HG03159 (cell line): ENCODE data around the gene ENC1.
A peak's percentile ranks its signal among the peaks of the same experiment; 100 is the strongest.

Experiments
- ATAC-seq: cut with Tn5 transposase; IDR thresholded peaks from one replicate; pipeline ENCODE4 v1.9.1; 2021; ENCODE audit warnings: mild to moderate bottlenecking, moderate library complexity; ENCODE audit not compliant: unreplicated experiment

Gene ENC1

DNA sequence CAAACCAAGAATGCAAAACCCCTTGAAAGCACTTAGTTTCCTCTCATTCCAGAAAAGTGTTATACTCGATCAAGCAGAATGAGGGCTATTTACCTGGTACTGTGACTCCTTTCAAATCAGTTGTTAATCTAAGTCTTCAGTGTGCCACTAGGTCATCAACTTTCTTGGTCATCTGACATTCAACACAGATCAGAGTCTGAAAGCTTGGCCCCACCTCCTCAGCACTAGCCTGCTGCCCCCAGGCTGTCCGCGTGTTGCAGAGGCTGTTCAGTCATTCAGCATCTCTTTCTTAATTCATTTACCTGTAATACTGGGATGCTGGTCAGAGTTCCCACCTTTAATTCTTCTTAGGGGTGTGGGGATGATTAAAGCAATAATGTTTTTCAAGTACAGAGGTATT lies 28.5 kb downstream of the ENC1 start:
- ATAC-seq = no peak

GRCh38 chr5:74608736-74609601 lies 31.6 kb downstream of the ENC1 start:
- ATAC-seq = no peak

DNA sequence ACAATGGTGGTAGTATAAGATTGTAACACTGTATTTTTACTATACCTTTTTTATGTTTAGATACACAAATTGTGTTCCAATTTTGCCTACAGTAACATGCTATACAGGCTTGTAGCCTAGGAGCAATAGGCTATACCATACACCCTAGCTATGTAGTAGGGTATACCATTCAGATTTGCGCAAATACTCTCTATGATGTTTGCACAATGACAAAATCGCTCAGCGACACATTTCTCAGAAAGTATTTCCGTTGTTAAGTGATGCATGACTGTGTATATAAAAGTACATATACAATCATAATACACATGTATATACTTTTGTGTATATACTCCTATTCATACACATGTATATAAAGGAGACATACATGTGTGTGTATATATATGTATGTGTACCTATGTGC lies 34.8 kb downstream of the ENC1 start:
- no peak for ATAC-seq

DNA sequence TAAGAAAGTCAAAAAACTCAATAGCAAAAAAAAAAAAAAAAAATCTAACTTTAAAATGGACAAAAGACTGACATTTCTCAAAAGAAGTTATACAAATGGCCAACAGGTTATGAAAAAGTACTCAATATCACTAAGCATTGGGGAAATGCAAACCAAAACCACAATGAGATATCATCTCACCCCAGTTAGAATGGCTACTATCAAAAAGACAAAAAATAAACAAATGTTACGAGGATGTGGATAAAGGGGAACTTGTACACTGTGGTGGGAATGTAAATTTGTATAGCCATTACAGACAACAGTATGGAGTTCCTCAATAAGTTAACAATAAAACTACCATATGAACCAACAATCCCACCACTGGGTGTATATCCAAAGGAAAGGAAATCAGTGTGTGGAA lies 37.2 kb downstream of the ENC1 start:
- no peak for ATAC-seq

DNA sequence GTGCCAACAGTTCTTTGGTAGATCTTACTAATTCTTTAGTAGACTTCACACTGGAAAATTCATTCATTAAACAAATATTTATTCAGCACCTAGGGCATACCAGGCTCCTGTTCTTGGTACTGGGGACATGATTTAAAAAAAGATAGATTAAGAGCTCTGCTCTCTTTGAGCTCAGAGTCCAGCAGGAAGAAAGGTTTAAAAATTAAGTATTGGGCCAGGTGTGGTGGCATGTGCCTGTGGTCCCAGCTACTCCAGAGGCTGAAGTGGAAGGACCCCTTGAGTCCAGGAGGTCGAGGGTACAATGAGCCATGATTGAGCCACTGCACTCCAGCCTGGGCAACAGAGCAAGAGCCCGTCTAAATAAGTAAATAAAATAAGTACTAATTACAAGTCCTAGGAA lies 41.4 kb downstream of the ENC1 start:
- ATAC-seq = no peak

- ATAC-seq = no peak
Measured at GRCh38 chr5:74598731-74599130, 41.8 kb downstream of the ENC1 start.

DNA sequence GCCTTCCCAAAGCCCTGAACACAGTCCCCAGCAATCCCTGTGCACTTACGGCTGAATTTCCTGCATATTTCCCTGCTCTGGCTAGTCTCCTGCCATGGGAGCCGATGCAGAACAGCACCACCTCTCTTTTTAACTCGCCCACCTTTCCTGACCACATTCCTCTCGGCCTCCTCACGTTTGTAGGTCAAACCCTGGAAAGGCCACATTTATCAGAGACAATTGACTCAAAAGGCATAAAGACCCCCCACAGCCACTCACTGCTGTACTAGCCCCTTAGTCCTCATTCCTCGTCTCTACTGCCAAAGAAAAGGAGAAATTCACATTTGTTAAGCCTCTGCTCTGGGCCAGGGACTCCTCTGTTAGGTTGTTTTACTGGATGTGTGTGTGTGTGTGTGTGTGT lies 43.6 kb downstream of the ENC1 start:
- no peak for ATAC-seq

DNA sequence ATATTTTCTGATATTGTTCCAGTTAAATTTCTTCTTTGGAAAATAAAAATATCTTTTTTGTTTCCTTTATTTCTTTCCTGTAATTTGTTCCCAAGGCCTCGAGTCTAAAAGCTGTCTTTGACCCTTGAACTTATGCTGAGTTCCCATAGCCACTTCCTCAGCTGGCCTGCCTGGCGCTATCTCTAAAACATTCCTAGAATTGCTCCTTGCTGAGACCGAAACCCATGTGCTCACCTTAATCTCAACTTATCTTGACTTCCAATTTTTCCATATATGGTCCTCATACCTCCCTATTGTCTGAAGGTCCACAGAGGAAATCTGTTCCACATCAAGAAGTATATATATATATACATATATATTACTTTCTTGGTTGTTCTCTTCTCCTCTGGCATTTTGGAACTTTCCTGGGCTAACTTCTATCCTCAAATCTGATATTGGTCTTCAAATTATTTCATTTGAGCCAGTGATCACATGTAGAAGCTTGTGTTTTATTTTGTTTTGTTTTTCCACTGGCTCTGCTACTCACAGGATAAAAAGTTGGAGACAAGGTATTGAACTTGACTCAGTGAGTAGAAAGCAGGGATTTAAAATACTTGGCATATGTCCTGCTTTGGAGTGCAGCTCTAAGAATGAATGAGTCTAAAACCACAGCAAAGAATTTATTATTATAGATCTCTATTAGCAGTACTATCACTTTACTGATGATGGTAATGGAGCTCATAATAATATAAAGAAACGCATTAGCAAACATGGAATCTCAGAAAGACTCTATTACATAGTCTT lies 45.2 kb downstream of the ENC1 start:
- ATAC-seq = no peak

- no peak for ATAC-seq
Measured at GRCh38 chr5:74594137-74595040, 46.1 kb downstream of the ENC1 start.

- ATAC-seq = no peak
Measured at GRCh38 chr5:74589204-74590056, 51.1 kb downstream of the ENC1 start.

GRCh38 chr5:74588415-74588814 lies 52.1 kb downstream of the ENC1 start:
- ATAC-seq = no peak

GRCh38 chr5:74587890-74588289 lies 52.6 kb downstream of the ENC1 start:
- no peak for ATAC-seq

DNA sequence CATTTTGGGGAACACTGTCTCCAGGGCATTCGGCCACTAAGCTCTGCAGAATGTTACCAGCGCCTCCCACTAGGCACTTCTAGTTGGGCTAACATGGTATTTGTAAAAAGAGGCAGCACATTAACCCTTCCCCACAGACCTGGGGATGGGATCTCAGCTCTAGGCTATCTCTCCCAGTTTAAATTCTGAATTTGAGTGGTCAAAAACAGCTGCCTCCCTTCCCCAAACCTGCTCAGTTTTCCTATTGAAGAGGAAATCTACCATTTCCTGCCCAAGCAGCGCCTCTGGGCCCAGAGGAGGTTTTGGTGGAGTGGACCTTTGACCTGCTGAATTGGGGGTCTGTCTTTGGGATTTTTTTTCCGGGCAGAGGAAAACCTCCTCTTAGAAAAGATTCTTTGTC lies 53.2 kb downstream of the ENC1 start:
- ATAC-seq = no peak

- no peak for ATAC-seq
Measured at GRCh38 chr5:74586856-74587255, 53.7 kb downstream of the ENC1 start.

DNA sequence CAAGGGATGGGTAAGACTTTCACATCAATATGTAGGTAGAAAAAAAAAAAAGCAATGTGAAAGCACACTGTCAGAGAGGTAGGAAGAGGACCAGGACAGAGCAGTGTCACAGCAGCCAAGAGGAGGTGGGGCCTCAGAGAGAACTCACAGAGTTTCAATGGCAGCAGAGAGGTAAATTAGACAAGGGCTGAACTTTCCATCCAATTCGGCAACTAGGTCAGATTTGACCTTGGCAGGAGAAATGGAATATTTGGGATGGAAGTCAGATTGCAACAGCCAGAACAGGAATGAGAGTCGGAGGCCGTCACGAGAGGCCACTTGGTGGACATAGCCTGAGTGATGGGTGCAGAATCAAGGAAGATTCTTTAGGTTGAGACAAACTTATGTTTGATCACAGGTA lies 57.7 kb downstream of the ENC1 start:
- ATAC-seq = no peak

- ATAC-seq = no peak
Measured at GRCh38 chr5:74581988-74582365, 58.6 kb downstream of the ENC1 start.

DNA sequence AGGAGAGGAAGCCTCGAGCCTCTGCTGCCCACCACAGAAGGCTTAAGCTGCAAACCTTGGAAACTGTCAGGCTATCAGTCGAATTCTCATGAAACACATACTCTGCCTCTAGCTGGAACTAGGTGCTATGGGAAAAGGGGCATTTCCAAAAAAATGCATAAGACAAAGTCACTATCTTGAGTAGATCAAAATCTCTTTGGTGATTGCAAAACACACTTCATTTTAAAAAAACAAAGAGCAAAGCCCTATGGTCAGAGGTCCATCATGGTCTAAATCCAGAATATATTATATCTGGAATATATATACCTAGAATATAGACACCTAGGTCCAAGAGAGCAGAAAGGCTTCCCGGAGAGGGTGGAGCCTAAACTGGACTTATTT lies 59.8 kb downstream of the ENC1 start:
- ATAC-seq = no peak

DNA sequence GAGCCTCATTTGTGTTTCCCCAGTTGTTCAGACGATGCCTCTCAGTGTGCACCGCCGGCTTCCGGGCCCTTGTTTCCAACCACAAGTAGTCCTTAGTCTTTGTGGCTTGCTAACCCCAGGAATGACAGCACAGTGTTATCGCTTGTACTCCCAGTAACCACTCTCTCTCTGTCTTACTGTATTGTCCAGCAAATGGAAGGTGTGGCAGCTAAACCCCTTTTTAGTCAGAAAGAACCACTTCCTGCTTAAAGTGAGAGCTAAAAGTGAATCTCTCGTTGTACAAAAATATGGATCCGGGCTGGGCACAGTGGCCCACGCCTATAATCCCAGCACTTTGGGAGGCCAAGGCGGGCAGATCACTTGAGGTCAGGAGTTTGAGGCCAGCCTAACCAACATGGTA lies 61.3 kb downstream of the ENC1 start:
- peak; percentile 63 for ATAC-seq

GRCh38 chr5:74578356-74579044 lies 62.0 kb downstream of the ENC1 start:
- no peak for ATAC-seq
